HCT116 (cell line): ENCODE data around the gene FLNB.

Experiments
- CTCF ChIP-seq, 3 experiments: fragments of 200-600 bp in 1 of 3; sonication (generic) in 1 of 3; IDR thresholded peaks in 2 of 3; conservative IDR thresholded peaks in 1 of 3; 2 replicates each; pipeline ENCODE4 v1.5.1; 2012 to 2017; ENCODE audit warnings: low read depth in 2 of 3, low read length in 2 of 3, antibody characterized with exemption in 1 of 3, borderline replicate concordance in 1 of 3, control low read depth in 1 of 3, mild to moderate bottlenecking in 1 of 3, mixed read lengths in 1 of 3, mixed run types in 1 of 3, moderate library complexity in 1 of 3; ENCODE audit not compliant: insufficient read depth in 1 of 3
- ELF1 ChIP-seq: IDR thresholded peaks from 2 replicates; pipeline ENCODE4 v1.6.1; 2012; ENCODE audit warnings: low read depth, borderline replicate concordance
- EZH2 ChIP-seq: fragments of 200-600 bp; sonication (generic); IDR thresholded peaks from 2 replicates; pipeline ENCODE4 v1.6.1; 2017; ENCODE audit warnings: antibody characterized with exemption, mixed run types
- EZH2phosphoT487 ChIP-seq: fragments of 200-600 bp; IDR thresholded peaks from 2 replicates; pipeline ENCODE4 v1.6.1; 2018; ENCODE audit warnings: antibody characterized with exemption, borderline replicate concordance
- JUND ChIP-seq: IDR thresholded peaks from 2 replicates; pipeline ENCODE4 v1.6.1; 2012
- POLR2A ChIP-seq: IDR thresholded peaks from 2 replicates; pipeline ENCODE4 v1.7.0; 2011; ENCODE audit warnings: borderline replicate concordance; ENCODE audit not compliant: insufficient read depth, insufficient read length; ENCODE audit errors: extremely low read depth
- POLR2AphosphoS5 ChIP-seq: IDR thresholded peaks from 2 replicates; pipeline ENCODE4 v1.6.1; 2011; ENCODE audit warnings: mild to moderate bottlenecking, low read depth, low read length, moderate library complexity
- RAD21 ChIP-seq: IDR thresholded peaks from 2 replicates; pipeline ENCODE4 v1.6.1; 2012; ENCODE audit warnings: low read depth, mild to moderate bottlenecking
- REST ChIP-seq: IDR thresholded peaks from 2 replicates; pipeline ENCODE4 v1.6.1; 2012; ENCODE audit warnings: low read depth
- SP1 ChIP-seq: IDR thresholded peaks from 2 replicates; pipeline ENCODE4 v1.6.1; 2012; ENCODE audit warnings: low read depth
- YY1 ChIP-seq: IDR thresholded peaks from 2 replicates; pipeline ENCODE4 v1.6.1; 2011; ENCODE audit warnings: low read length, low read depth, moderate library complexity, mild to moderate bottlenecking; ENCODE audit not compliant: insufficient replicate concordance; ENCODE audit errors: extremely low read depth
- ZNF274 ChIP-seq: fragments of 200-500 bp; sonication (Bioruptor generic); IDR thresholded peaks from 2 replicates; pipeline ENCODE4 v1.6.1; 2014; ENCODE audit warnings: mild to moderate bottlenecking, low read depth, low read length, inconsistent platforms

GRCh38 chr3:58168498-58168897 is 160.3 kb downstream of the FLNB start:
- TF ChIP-seq POLR2A = no peak
- no peak for TF ChIP-seq CTCF (IDR thresholded peaks at IDR 0.05 in 2 of 3, conservative IDR thresholded peaks at IDR 0.05 in 1 of 3; ENCODE audit: borderline replicate concordance in 1 of 3, insufficient read depth in 1 of 3, low read depth in 2 of 3, low read length in 2 of 3)
- no peak for TF ChIP-seq SP1
- TF ChIP-seq POLR2AphosphoS5 = no peak
- no peak for TF ChIP-seq ELF1
- TF ChIP-seq EZH2phosphoT487 = no peak
- TF ChIP-seq RAD21 = no peak
- TF ChIP-seq ZNF274 = no peak
- TF ChIP-seq REST = no peak
- no peak for TF ChIP-seq JUND
- no peak for TF ChIP-seq YY1
- TF ChIP-seq EZH2 = no peak
